Measurements from ENCODE around the gene SF3B6. TPM values are rescaled to one million over a fixed set of nuclear protein-coding genes. Genes with fewer than 3 reads are reported as not detected.

The SF3B6 gene
- total and polyA plus RNA-seq, 2 donors (not counting 3 experiments of a cell fraction or from before 2014, with no cell fraction given), result 105 to 150 TPM

- intact Hi-C loops (cut with micrococcal nuclease), result no loop called here
- H3K27ac ChIP-seq (ENCODE audit: insufficient read depth, low read depth, low read length), result no peak overlapping the region
- peaks cover 12% of the 10 kb centered on the region for H3K4me1 ChIP-seq (ENCODE audit: control insufficient read depth, extremely low read depth, insufficient read depth, low read length)
- BruUV-seq (replicated peaks), result no TSS peak
- H3K79me2 ChIP-seq (ENCODE audit: control insufficient read depth, insufficient read depth, low read length), result peaks cover 36% of the 10 kb centered on the region
- no peak for FAIRE-seq
- no peaks in the 10 kb centered on the region for H4K20me1 ChIP-seq (replicated peaks; ENCODE audit: control insufficient read depth, extremely low read depth, insufficient read depth, low read length)
- no peaks in the 10 kb centered on the region for H3K9me3 ChIP-seq (replicated peaks; ENCODE audit: control insufficient read depth, insufficient read depth, low read length)
- H3K4me3 ChIP-seq (replicated peaks in 1 of 3; ENCODE audit: insufficient read depth in 1 of 3, low read depth in 1 of 3, low read length in 3 of 3), result peak overlapping the region; percentile 65 to 87 (median 79)
- H3K4me2 ChIP-seq (ENCODE audit: insufficient read depth, low read length), result peak overlapping the region; percentile 71
- TF ChIP-seq JUN (IDR thresholded peaks at IDR 0.05; ENCODE audit: borderline replicate concordance, insufficient read depth, insufficient read length, low read depth), result no peak
- TF ChIP-seq, protein P1, sequence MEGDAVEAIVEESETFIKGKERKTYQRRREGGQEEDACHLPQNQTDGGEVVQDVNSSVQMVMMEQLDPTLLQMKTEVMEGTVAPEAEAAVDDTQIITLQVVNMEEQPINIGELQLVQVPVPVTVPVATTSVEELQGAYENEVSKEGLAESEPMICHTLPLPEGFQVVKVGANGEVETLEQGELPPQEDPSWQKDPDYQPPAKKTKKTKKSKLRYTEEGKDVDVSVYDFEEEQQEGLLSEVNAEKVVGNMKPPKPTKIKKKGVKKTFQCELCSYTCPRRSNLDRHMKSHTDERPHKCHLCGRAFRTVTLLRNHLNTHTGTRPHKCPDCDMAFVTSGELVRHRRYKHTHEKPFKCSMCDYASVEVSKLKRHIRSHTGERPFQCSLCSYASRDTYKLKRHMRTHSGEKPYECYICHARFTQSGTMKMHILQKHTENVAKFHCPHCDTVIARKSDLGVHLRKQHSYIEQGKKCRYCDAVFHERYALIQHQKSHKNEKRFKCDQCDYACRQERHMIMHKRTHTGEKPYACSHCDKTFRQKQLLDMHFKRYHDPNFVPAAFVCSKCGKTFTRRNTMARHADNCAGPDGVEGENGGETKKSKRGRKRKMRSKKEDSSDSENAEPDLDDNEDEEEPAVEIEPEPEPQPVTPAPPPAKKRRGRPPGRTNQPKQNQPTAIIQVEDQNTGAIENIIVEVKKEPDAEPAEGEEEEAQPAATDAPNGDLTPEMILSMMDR (IDR thresholded peaks at IDR 0.05; ENCODE audit: extremely low read depth in 1 of 2, insufficient read depth in 1 of 2, low read depth in 1 of 2, low read length in 2 of 2), result no peak
- no peak for TF ChIP-seq POLR2A (IDR thresholded peaks at IDR 0.05; ENCODE audit: low read depth, low read length)
- TF ChIP-seq GATA2 (IDR thresholded peaks at IDR 0.05; ENCODE audit: insufficient read depth, insufficient read length, low read depth, low read length), result no peak
- TF ChIP-seq FOS (IDR thresholded peaks at IDR 0.05; ENCODE audit: borderline replicate concordance, insufficient read depth, low read length), result no peak
- no peak for TF ChIP-seq EZH2 (IDR thresholded peaks at IDR 0.05; ENCODE audit: borderline replicate concordance, low read depth, low read length, severe bottlenecking)
- no peak overlapping the region for H2AFZ ChIP-seq (ENCODE audit: low read depth, low read length)
- H3K9me1 ChIP-seq (replicated peaks; ENCODE audit: control insufficient read depth, extremely low read depth, insufficient read depth, low read length), result no peaks in the 10 kb centered on the region
- peaks cover 4 to 12% of the 10 kb centered on the region in 2 experiments for H3K36me3 ChIP-seq (ENCODE audit: control insufficient read depth in 2 of 2, extremely low read depth in 1 of 2, insufficient read depth in 2 of 2, low read length in 2 of 2)
- dilution Hi-C loops (cut with MboI; ENCODE audit: extremely low pct_ligation_motif_present, low sequenced_read_pairs), result no loop called here
- no peaks in the 10 kb centered on the region for H3K27me3 ChIP-seq (ENCODE audit: control insufficient read depth in 2 of 2, insufficient read depth in 2 of 2, low read length in 2 of 2)
- ChIA-PET POLR2A (interaction anchor here (1.2 to 1.9 kb wide), 2 partner anchors 9 to 149 kb away, joined by 3 to 8 read pairs; partner anchors contain the start of genes ATAD2B and TP53I3), CTCF (no interaction called here)
- peak overlapping the region; percentile 90 for H3K9ac ChIP-seq (replicated peaks; ENCODE audit: extremely low read depth, insufficient read depth, low read length)
- no peak for DNase-seq (ENCODE audit: low read depth, low spot score)
Observed at GRCh38 chr2:24075259-24075658, 867 bp downstream of the SF3B6 start.

All from endothelial cell of umbilical vein (primary cell).